Tibial nerve (tissue), 4 donors: Measurements from ENCODE around the gene CSNK1G3. TPM values are rescaled to one million over a fixed set of nuclear protein-coding genes. Genes with fewer than 3 reads are reported as not detected.
"Not testable (repeated sequence)": the region's sequence is repeated elsewhere in the genome, so short reads cannot be mapped to it uniquely, and the experiment has no call there.

Source experiments
- DNase-seq, 2 donors: peaks; one replicate each; pipeline ENCODE4 v3.0.0-alpha.2; 2019; ENCODE audit warnings: low spot score in 2 of 2
- H3K27ac ChIP-seq, 4 donors: fragments of 200-600 bp; sonication (generic) in 3 of 4; one replicate each; pipeline ENCODE4 v1.5.1; 2017 to 2019; ENCODE audit warnings: mild to moderate bottlenecking in 1 of 4
- H3K27me3 ChIP-seq, 2 donors: fragments of 200-600 bp; sonication (generic) in 1 of 2; one replicate each; pipeline versions ENCODE4 v1.5.1 to v1.6.0; 2017 to 2019
- H3K36me3 ChIP-seq, 3 donors: fragments of 200-600 bp; sonication (generic); one replicate each; pipeline ENCODE4 v1.5.1; 2018 to 2019
- H3K4me1 ChIP-seq, 4 donors: fragments of 200-600 bp; sonication (generic) in 3 of 4; one replicate each; pipeline ENCODE4 v1.5.1; 2017 to 2019
- H3K4me3 ChIP-seq, 4 donors: fragments of 200-600 bp; sonication (generic) in 3 of 4; one replicate each; pipeline ENCODE4 v1.5.1; 2017 to 2019; ENCODE audit warnings: mild to moderate bottlenecking in 1 of 4, moderate library complexity in 1 of 4
- H3K9me3 ChIP-seq, 4 donors: fragments of 200-600 bp; sonication (generic) in 3 of 4; one replicate each; pipeline ENCODE4 v1.5.1; 2017 to 2019
- CTCF ChIP-seq, 5 experiments: fragments of 200-600 bp in 3 of 5; fragments of 450-650 bp in 2 of 5; sonication (generic) in 3 of 5; IDR thresholded peaks; one replicate each; pipeline ENCODE4 v1.5.1; 2016 to 2019; ENCODE audit warnings: antibody characterized with exemption in 5 of 5, mild to moderate bottlenecking in 3 of 5, moderate library complexity in 2 of 5
- EP300 ChIP-seq, 2 donors: sonication (generic); formaldehyde crosslinking; IDR thresholded peaks; one replicate each; pipeline ENCODE4 v1.6.1; 2017; ENCODE audit warnings: antibody characterized with exemption in 2 of 2, mild to moderate bottlenecking in 1 of 2
- POLR2A ChIP-seq, 2 donors: fragments of 450-650 bp; IDR thresholded peaks; one replicate each; pipeline ENCODE4 v1.6.1; 2017; ENCODE audit warnings: antibody characterized with exemption in 2 of 2, mild to moderate bottlenecking in 2 of 2, moderate library complexity in 2 of 2
- WGBS, 2 donors: methylation state at CpG; one replicate each; pipeline ENCODE4 v1.1.5; 2018; 5-methylcytosine and 5-hydroxymethylcytosine counted together
- total RNA-seq, 4 donors: library from RNA; depleted of rRNA; stranded (reverse); fragments of >200 nt; gene quantifications; one replicate each; pipeline ENCODE4 v1.1.0, GENCODE V29; 2016

The CSNK1G3 gene
- total RNA-seq: 10 to 100 TPM; 34.5 to 48.1 (median 39.5) TPM

GRCh38 chr5:123511648-123512605, at the start of gene CSNK1G3:
Gene CSNK1G3, plus strand, starts transcription at chr5:123512177. Its CDS starts 33,487 bp downstream, at chr5:123545664.
- Histone ChIP-seq H3K9me3 (no peaks in the 10 kb centered on the region), H3K4me1 (peaks cover 0 to 35% (median 2%) of the 10 kb centered on the region in 4 donors), H3K36me3 (no peaks in the 10 kb centered on the region), H3K27ac (peak within 1 kb of the TSS; percentile 87 to 96 (median 92)), H3K4me3 (peak within 1 kb of the TSS; percentile 74 to 93 (median 84)), H3K27me3 (no peaks in the 10 kb centered on the region)
- DNase-seq: peak; percentile 93 to 95
- TF ChIP-seq EP300 (IDR thresholded peaks at IDR 0.05): peak; percentile 94 to 99
- TF ChIP-seq CTCF (IDR thresholded peaks at IDR 0.05): peak in 1 of 5 experiments; percentile 30
- peak; percentile 54 to 81 for TF ChIP-seq POLR2A (IDR thresholded peaks at IDR 0.05)
- 1% methylated on average over 47 to 69 of the region's 82 CpGs for WGBS, 2 donors

GRCh38 chr5:123466839-123467238, 45.1 kb upstream of the CSNK1G3 start:
- not testable (repeated sequence) for H3K36me3 ChIP-seq, H3K27me3 ChIP-seq, H3K27ac ChIP-seq, H3K9me3 ChIP-seq, H3K4me1 ChIP-seq, H3K4me3 ChIP-seq, DNase-seq
- 90 to 100% methylated on average over 1 of the region's 1 CpG for WGBS, 2 donors

- WGBS, 2 donors: 90 to 94% methylated on average over 3 of the region's 3 CpGs
- DNase-seq: no peak
Observed at GRCh38 chr5:123471385-123471784, 40.6 kb upstream of the CSNK1G3 start.

GRCh38 chr5:123472150-123472924, 39.6 kb upstream of the CSNK1G3 start:
- Histone ChIP-seq H3K27me3 (no peaks in the 10 kb centered on the region), H3K36me3 (no peaks in the 10 kb centered on the region), H3K27ac (no peak overlapping the region), H3K9me3 (peaks cover 0 to 3% (median 0%) of the 10 kb centered on the region in 4 donors), H3K4me3 (no peak overlapping the region), H3K4me1 (no peaks in the 10 kb centered on the region)
- TF ChIP-seq CTCF (IDR thresholded peaks at IDR 0.05): no peak
- TF ChIP-seq POLR2A (IDR thresholded peaks at IDR 0.05): no peak
- no peak for TF ChIP-seq EP300 (IDR thresholded peaks at IDR 0.05)
- DNase-seq: no peak
- 76 to 81% methylated on average over 8 of the region's 8 CpGs for WGBS, 2 donors

More at GRCh38 chr5:123471385-123471784, 40.6 kb upstream of the CSNK1G3 start:
- H3K27ac ChIP-seq: no peak overlapping the region
- H3K36me3 ChIP-seq: no peaks in the 10 kb centered on the region
- TF ChIP-seq CTCF (IDR thresholded peaks at IDR 0.05): no peak
- no peak for TF ChIP-seq EP300 (IDR thresholded peaks at IDR 0.05)
- no peak for TF ChIP-seq POLR2A (IDR thresholded peaks at IDR 0.05)
- no peaks in the 10 kb centered on the region for H3K4me1 ChIP-seq
- H3K27me3 ChIP-seq: no peaks in the 10 kb centered on the region
- H3K4me3 ChIP-seq: no peak overlapping the region
- peaks cover 0 to 3% (median 0%) of the 10 kb centered on the region in 4 donors for H3K9me3 ChIP-seq

- Histone ChIP-seq H3K4me1 (no peaks in the 10 kb centered on the region), H3K4me3 (no peak overlapping the region), H3K36me3 (no peaks in the 10 kb centered on the region), H3K27me3 (no peaks in the 10 kb centered on the region), H3K9me3 (peaks cover 0 to 3% (median 0%) of the 10 kb centered on the region in 4 donors), H3K27ac (no peak overlapping the region)
- TF ChIP-seq CTCF (IDR thresholded peaks at IDR 0.05) (no peak), EP300 (IDR thresholded peaks at IDR 0.05) (no peak), POLR2A (IDR thresholded peaks at IDR 0.05) (no peak)
- DNase-seq: no peak
Observed at GRCh38 chr5:123474228-123474627, 37.7 kb upstream of the CSNK1G3 start.
